GM21619 (cell line): ENCODE data around the gene HIVEP3.
A peak's percentile ranks its signal among the peaks of the same experiment; 100 is the strongest.

Experiments
- ATAC-seq: cut with Tn5 transposase; IDR thresholded peaks from one replicate; pipeline ENCODE4 v1.9.1; 2021; ENCODE audit not compliant: unreplicated experiment

The HIVEP3 gene

GRCh38 chr1:41813755-41814745, 104.7 kb downstream of the HIVEP3 start:
- no peak for ATAC-seq

DNA sequence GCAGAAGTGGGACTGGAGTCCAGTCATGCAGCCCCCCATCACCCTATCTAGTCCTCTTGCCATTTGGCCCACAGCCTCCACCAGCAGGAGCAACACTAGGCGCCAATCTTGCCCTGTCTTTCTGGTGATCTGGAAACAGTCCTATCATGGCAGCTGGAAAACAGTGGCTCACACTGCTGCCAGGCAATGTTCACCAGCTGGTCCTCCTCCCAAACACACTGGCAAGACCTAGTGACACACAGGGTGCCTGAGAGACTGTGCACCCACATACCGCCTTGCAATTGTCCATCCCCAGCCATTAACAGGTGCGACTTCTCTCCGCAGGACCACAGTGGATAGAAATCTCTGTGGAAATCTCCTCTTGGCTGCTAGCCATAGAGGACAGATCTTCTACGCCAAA, 105.5 kb downstream of the HIVEP3 start:
- no peak for ATAC-seq

DNA sequence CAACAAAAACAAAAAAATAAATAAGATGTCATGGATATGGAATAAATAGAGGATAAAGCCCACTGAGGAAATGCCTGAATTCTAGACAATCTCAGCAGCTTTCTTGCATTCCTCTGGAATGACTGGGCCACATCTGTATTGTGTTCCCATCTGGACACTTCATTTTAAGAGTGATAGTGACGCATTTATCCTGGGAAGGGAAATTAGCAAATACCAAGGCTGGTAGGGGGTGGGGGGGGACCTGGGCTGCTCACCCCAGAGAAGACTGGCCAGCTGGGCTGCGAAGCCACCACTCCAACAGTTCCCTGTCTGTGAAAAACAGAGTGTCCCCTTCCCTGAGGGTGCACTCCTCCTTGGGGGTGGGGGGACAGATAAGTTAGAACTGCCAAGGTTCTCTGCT, 106.3 kb downstream of the HIVEP3 start:
- no peak for ATAC-seq

GRCh38 chr1:41812051-41812450, 106.7 kb downstream of the HIVEP3 start:
- no peak for ATAC-seq

GRCh38 chr1:41811051-41811795, 107.5 kb downstream of the HIVEP3 start:
- ATAC-seq, result no peak

DNA sequence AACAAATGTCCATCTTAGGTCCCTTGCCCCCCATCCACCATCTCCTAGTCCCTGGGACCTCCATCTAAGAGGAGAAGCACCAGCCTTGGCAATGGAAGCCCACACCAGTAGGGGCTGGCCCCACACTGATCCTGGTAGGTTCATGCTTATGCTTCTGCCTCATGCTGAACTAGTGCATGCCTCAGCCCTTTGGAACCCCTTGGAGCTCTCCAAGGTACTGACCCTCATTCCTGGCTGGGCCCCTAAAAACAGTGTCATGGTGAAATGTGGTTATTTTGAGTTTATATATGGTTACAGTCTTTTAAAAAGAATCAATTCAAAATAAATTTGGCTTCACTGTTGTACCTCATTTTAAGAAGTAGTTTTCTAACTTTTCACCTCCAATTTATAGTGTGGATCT, 108.3 kb downstream of the HIVEP3 start:
- ATAC-seq, result no peak

DNA sequence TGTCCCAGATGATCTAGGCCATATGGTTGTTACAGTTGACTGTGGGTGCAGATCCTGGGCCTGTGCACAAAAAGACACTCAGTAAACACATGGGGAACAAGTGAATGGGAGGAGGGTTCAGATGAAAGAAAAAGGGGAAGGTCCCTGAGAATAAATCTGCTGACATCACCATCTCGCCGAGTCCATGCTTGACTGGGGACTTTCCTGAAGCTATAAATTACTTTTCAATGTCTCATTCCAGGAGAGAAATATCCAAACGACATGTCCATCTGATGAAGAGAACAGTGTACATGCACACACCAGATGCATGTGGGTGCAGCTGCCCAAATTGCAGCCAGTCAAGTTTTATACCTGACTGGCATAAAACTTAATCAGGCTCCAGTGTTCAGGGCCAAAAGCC, 109.0 kb downstream of the HIVEP3 start:
- no peak for ATAC-seq

DNA sequence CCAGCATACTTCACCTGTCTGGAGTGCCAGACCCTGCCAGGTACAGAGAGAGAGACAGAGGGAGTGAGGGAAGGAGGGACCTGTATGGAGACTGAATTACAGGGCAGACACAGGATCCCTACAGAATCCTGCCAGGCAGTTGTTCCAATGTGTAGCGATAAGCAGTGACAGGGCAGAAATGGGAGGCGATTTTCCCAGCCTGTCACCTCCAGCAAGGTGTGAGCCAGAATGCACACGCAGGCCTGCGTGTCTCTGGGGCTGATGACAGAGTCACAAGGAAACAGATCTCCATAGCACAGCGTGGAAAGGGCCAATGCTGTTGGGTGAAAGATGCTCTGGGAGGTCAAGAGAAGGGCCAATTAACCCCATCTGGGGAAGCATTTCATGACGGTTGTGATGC, 111.3 kb downstream of the HIVEP3 start:
- no peak for ATAC-seq

DNA sequence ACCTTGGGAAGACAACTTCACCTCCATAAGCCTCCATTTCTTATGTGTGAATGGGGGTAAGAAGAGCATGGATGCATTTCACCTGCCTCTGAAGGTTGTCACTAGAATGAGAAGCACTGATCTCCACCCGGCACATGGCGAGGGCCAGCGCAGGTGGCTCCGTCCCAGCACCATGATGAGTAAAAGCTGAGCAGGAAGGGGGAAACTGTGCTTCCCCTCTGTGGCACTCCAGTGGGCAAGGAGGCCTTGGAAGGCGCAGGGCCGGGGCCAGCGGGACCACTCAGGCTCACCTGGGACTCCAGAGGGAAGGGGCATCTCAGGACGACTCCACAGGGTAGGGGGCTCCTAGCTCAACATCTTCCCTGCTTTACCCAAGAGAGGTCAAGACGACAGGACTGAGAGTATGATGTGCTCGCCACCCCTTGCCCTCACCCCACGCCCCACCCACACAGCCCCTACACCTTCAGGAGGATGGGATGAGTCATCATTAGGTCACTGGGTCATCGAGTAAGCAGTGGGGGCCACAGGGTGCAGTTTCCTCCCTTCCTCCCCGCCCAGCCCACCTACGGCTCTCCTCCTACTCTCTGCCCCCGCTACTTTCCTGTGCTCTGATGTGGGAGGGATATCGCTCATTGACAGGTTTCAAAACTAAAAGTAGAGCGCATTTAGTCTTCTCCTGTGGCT, 112.1 kb downstream of the HIVEP3 start:
- ATAC-seq, result no peak

GRCh38 chr1:41805771-41806471, 112.8 kb downstream of the HIVEP3 start:
- no peak for ATAC-seq

DNA sequence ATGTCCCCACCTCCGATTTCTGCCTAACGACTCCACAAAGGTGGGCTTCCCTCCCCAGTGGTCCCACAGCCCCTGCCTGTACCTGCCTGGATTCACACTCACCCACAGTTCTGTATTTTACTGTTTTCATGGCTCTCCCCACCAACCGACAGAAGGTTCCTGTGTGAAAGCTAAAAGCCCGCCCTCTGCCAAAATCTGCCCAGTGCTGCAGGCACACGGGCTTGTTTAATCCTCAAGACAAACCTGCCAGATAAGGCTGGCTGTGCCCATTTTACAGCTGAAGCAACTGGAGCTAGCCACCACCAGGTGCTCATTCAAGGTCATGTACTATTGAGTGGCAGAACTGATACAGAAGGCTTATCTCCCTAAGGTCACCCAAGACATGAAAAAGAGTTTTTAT, 114.5 kb downstream of the HIVEP3 start:
- ATAC-seq, result no peak

- no peak for ATAC-seq
These were observed 115.1 kb downstream of the HIVEP3 start for GRCh38 chr1:41803656-41804055.

DNA sequence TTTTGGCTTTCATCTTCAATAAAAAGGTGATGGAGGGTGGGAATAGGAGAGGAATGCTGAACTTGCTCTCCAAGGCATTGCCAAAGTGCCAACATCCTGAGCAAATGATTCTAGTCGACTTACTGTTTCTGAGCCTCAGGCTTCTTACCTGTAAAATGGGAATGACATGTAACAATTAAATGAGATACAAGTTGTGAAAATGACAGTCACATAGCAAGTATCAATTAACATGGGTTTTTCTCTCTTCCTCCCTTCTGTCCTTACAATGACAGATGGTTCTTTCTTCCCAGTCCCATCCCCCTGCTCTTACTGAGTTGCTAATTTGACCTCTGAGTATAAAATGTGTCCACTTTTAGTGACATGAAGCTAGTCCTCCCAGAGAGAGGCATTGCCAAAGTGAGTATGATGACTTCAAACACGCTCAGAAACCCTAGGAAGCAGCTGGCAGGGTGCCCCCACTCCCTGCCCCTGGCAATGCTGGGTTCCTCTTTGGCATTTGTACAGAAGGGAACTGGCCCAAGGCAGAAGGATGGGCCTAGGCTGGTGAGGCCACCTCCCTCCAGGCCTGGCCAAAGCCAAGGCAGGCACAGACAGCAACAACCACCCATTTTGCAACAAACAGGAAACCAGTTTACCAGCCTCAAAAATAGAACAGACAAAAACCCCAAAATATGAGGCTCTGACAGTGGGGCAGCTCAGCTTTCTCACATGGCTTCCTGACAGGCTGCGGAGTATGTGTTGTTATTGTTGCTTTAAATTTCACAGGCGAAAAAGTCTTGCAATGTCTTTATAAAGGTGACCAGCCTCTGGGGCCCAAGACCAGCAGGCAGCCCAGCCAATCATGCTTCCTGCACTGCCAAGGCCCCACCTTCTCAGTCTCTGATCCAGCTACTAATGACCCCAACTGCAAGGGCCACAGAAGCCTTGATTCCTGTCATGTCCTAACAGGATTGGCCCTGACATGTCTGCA, 115.9 kb downstream of the HIVEP3 start:
- ATAC-seq, result peak; percentile 41

GRCh38 chr1:41800311-41800829, 118.4 kb downstream of the HIVEP3 start:
- ATAC-seq, result peak; percentile 55

- no peak for ATAC-seq
These were observed 119.0 kb downstream of the HIVEP3 start for GRCh38 chr1:41799723-41800122.

- ATAC-seq, result no peak
These were observed 119.5 kb downstream of the HIVEP3 start for GRCh38 chr1:41799205-41799604.

- ATAC-seq, result no peak
These were observed 123.4 kb downstream of the HIVEP3 start for GRCh38 chr1:41795205-41795762.

DNA sequence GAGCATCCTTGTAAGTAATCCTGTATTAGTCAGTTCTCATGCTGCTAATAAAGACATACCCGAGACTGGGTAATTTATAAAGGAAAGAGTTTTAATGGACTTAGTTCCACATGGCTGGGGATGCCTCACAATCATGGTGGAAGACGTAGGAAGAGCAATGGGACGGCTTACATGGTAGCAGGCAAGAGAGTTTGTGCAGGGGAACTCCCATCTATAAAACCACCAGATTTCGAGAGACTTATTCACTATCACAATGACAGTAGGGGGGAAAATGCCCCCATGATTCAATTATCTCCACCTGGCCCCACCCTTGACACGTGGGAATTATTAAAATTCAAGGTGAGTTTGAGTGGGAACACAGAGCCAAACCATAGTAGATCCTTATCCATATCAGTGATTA, 124.7 kb downstream of the HIVEP3 start:
- ATAC-seq, result no peak

GRCh38 chr1:41792485-41792770, 126.3 kb downstream of the HIVEP3 start:
- ATAC-seq, result no peak
